Adrenal gland (tissue), 12 donors: ENCODE results near the gene CENPF. TPM values are rescaled to one million over a fixed set of nuclear protein-coding genes. Genes with fewer than 3 reads are reported as not detected.

Experiments used
- DNase-seq, 7 donors: peaks; one replicate each; pipeline ENCODE4 v3.0.0-alpha.2; 2019 to 2020
- H3K27ac ChIP-seq, 5 donors: fragments of 200-600 bp; sonication (generic) in 4 of 5; 1 replicate in 3 of 5; 2 replicates in 2 of 5; pipeline versions ENCODE4 v1.5.1 to v1.8.0; 2016 to 2020; ENCODE audit warnings: mild to moderate bottlenecking in 1 of 5
- H3K27me3 ChIP-seq: fragments of 200-600 bp; 2 replicates; pipeline ENCODE4 v1.8.0; 2021
- H3K36me3 ChIP-seq, 2 donors: fragments of 200-600 bp; replicated peaks in 1 of 2; 1 replicate in 1 of 2; 2 replicates in 1 of 2; pipeline versions ENCODE4 v1.5.1 to v1.8.0; 2018 to 2022
- H3K4me1 ChIP-seq, 2 donors: fragments of 200-600 bp; replicated peaks in 1 of 2; 1 replicate in 1 of 2; 2 replicates in 1 of 2; pipeline versions ENCODE4 v1.5.1 to v1.8.0; 2018 to 2021
- H3K4me3 ChIP-seq, 4 donors: fragments of 200-600 bp; sonication (generic) in 3 of 4; one replicate each; pipeline ENCODE4 v1.5.1; 2016 to 2018
- H3K9me3 ChIP-seq, 3 donors: fragments of 200-600 bp; sonication (generic) in 1 of 3; replicated peaks in 1 of 3; 1 replicate in 2 of 3; 2 replicates in 1 of 3; pipeline versions ENCODE4 v1.5.1 to v1.8.0; 2016 to 2021
- POLR2A ChIP-seq, 2 donors: fragments of 450-650 bp; IDR thresholded peaks; one replicate each; pipeline ENCODE4 v1.6.1; 2017; ENCODE audit warnings: antibody characterized with exemption in 2 of 2, mild to moderate bottlenecking in 2 of 2, moderate library complexity in 1 of 2
- WGBS, 4 donors: extraction: QIAGEN DNeasy Blood & Tissue Kit in 2 of 4; methylation state at CpG; one replicate each; pipeline versions ENCODE4 v1.1.5 to v1.1.7; 2013 to 2017; 5-methylcytosine and 5-hydroxymethylcytosine counted together
- intact Hi-C, 2 donors: fragments of 100-400 bp; cut with DNase I; formaldehyde crosslinking; loops; one replicate each; pipeline versions ENCODE4 v1.14.1 to v1.15.0; 2022 to 2023
- polyA plus RNA-seq, 3 donors: library from polyadenylated mRNA; stranded (reverse); fragments of 200-250 nt in 2 of 3; fragments of 350-450 nt in 1 of 3; fragmentation: Illumina TruSeq in 1 of 3; extraction: RNeasy Lipid Tissue Mini Kit (QIAGEN cat#74804) in 1 of 3; gene quantifications; one replicate each; pipeline ENCODE4 v1.2.3, GENCODE V29; 2013 to 2014
- total RNA-seq, 9 donors: library from RNA; depleted of rRNA in 4 of 9; stranded (reverse); fragments of >200 nt in 4 of 9; fragments of 120-200 nt in 1 of 9; fragmentation: NEBNext Ultra II Directional in 1 of 9; extraction: Animal tissue kit (Norgen Biotek cat#: 25700) in 1 of 9; gene quantifications; one replicate each; pipeline versions ENCODE4 v1.1.0 to v1.2.4, GENCODE V29; 2013 to 2023
- TF ChIP-seq, protein P1 (sequence below), 6 experiments: fragments of 450-650 bp in 4 of 6; fragments of 200-600 bp in 2 of 6; sonication (generic) in 1 of 6; IDR thresholded peaks; 1 replicate in 5 of 6; 2 replicates in 1 of 6; pipeline versions ENCODE4 v1.5.1 to v1.8.0; 2016 to 2021; ENCODE audit warnings: antibody characterized with exemption in 6 of 6, mild to moderate bottlenecking in 2 of 6, moderate library complexity in 1 of 6
- donor health status: healthy with polysubstance abuse.
- donor health status: Bipolar disorder and iron deficiency.
- donor health status: DM: yes; HTN: yes; CAD: no.
- donor health status: DM: no; HTN: no; CAD: no.
- donor health status: DM: no; HTN: no; CAD: no.
- donor health status: DM: yes; HTN: yes; CAD: no.

CENPF gene
- total and polyA plus RNA-seq, 12 donors = 0.48 to 36.2 (median 2.9) TPM

GRCh38 chr1:214615871-214616270 is 12.9 kb downstream of the CENPF start:
- WGBS, 4 donors = 70 to 85% (median 79%) methylated on average over 3 of the region's 3 CpGs
- no peaks in the 10 kb centered on the region for H3K9me3 ChIP-seq
- no peak overlapping the region for H3K27ac ChIP-seq
- no peak for DNase-seq
- H3K4me3 ChIP-seq = no peak overlapping the region
- intact Hi-C loops = loop anchor here in 1 of 2 donors (10.0 kb wide), 1 partner anchor 351 kb away; no protein-coding TSS in a partner anchor
- no peaks in the 10 kb centered on the region for H3K4me1 ChIP-seq
- no peaks in the 10 kb centered on the region for H3K27me3 ChIP-seq
- H3K36me3 ChIP-seq = no peaks in the 10 kb centered on the region
- no peak for TF ChIP-seq POLR2A (IDR thresholded peaks at IDR 0.05)
- TF ChIP-seq, protein P1, sequence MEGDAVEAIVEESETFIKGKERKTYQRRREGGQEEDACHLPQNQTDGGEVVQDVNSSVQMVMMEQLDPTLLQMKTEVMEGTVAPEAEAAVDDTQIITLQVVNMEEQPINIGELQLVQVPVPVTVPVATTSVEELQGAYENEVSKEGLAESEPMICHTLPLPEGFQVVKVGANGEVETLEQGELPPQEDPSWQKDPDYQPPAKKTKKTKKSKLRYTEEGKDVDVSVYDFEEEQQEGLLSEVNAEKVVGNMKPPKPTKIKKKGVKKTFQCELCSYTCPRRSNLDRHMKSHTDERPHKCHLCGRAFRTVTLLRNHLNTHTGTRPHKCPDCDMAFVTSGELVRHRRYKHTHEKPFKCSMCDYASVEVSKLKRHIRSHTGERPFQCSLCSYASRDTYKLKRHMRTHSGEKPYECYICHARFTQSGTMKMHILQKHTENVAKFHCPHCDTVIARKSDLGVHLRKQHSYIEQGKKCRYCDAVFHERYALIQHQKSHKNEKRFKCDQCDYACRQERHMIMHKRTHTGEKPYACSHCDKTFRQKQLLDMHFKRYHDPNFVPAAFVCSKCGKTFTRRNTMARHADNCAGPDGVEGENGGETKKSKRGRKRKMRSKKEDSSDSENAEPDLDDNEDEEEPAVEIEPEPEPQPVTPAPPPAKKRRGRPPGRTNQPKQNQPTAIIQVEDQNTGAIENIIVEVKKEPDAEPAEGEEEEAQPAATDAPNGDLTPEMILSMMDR (IDR thresholded peaks at IDR 0.05) = no peak

GRCh38 chr1:214617246-214617645 is 14.3 kb downstream of the CENPF start:
- intact Hi-C loops = loop anchor here in 1 of 2 donors (10.0 kb wide), 1 partner anchor 352 kb away; no protein-coding TSS in a partner anchor
- Histone ChIP-seq H3K36me3 (no peaks in the 10 kb centered on the region), H3K4me1 (no peaks in the 10 kb centered on the region), H3K9me3 (no peaks in the 10 kb centered on the region), H3K27ac (no peak overlapping the region), H3K4me3 (no peak overlapping the region), H3K27me3 (no peaks in the 10 kb centered on the region)
- WGBS, 4 donors = 87 to 97% (median 93%) methylated on average over 4 of the region's 4 CpGs
- DNase-seq = no peak
- TF ChIP-seq, protein P1 (IDR thresholded peaks at IDR 0.05) = no peak
- no peak for TF ChIP-seq POLR2A (IDR thresholded peaks at IDR 0.05)

- Histone ChIP-seq H3K27ac (no peak overlapping the region), H3K9me3 (no peaks in the 10 kb centered on the region), H3K4me1 (no peaks in the 10 kb centered on the region), H3K36me3 (no peaks in the 10 kb centered on the region), H3K27me3 (no peaks in the 10 kb centered on the region), H3K4me3 (no peak overlapping the region)
- WGBS, 4 donors = 89 to 96% (median 92%) methylated on average over 5 to 6 of the region's 6 CpGs
- DNase-seq = no peak
- TF ChIP-seq, protein P1 (IDR thresholded peaks at IDR 0.05) = no peak
- TF ChIP-seq POLR2A (IDR thresholded peaks at IDR 0.05) = no peak
- intact Hi-C loops = loop anchor here in 1 of 2 donors (10.0 kb wide), 1 partner anchor 353 kb away; no protein-coding TSS in a partner anchor
These were observed 14.8 kb downstream of the CENPF start for GRCh38 chr1:214617843-214618242.

- no peak overlapping the region for H3K4me3 ChIP-seq
- H3K9me3 ChIP-seq = no peaks in the 10 kb centered on the region
- TF ChIP-seq POLR2A (IDR thresholded peaks at IDR 0.05) = no peak
- TF ChIP-seq, protein P1 (IDR thresholded peaks at IDR 0.05) = no peak
- intact Hi-C loops = no loop called here
- H3K27ac ChIP-seq = no peak overlapping the region
- no peaks in the 10 kb centered on the region for H3K4me1 ChIP-seq
- H3K27me3 ChIP-seq = no peaks in the 10 kb centered on the region
- 43 to 58% (median 52%) methylated on average over 2 of the region's 2 CpGs for WGBS, 4 donors
- H3K36me3 ChIP-seq = no peaks in the 10 kb centered on the region
- DNase-seq = no peak
These were observed 18.2 kb downstream of the CENPF start for GRCh38 chr1:214621236-214621635.
